Peyer's patch (tissue), 4 donors: Measurements from ENCODE around the gene NDUFV1. TPM values are rescaled to one million over a fixed set of nuclear protein-coding genes. Genes with fewer than 3 reads are reported as not detected.

Experiments
- DNase-seq, 3 donors: peaks; one replicate each; pipeline ENCODE4 v3.0.0-alpha.2; 2017 to 2019
- H3K27ac ChIP-seq, 4 donors: fragments of 200-600 bp; sonication (generic); one replicate each; pipeline ENCODE4 v1.5.1; 2016 to 2019
- H3K27me3 ChIP-seq, 2 donors: fragments of 200-600 bp; sonication (generic); one replicate each; pipeline ENCODE4 v1.5.1; 2019
- H3K36me3 ChIP-seq, 3 donors: fragments of 200-600 bp; sonication (generic); one replicate each; pipeline ENCODE4 v1.5.1; 2016 to 2019
- H3K4me1 ChIP-seq, 4 donors: fragments of 200-600 bp; sonication (generic); one replicate each; pipeline ENCODE4 v1.5.1; 2016 to 2019
- H3K4me3 ChIP-seq, 4 donors: fragments of 200-600 bp; sonication (generic); 1 replicate in 3 of 4; 2 replicates in 1 of 4; pipeline ENCODE4 v1.5.1; 2016 to 2019; ENCODE audit warnings: mild to moderate bottlenecking in 1 of 4
- H3K9me3 ChIP-seq, 4 donors: fragments of 200-600 bp; sonication (generic); one replicate each; pipeline ENCODE4 v1.5.1; 2016 to 2019; ENCODE audit warnings: mild to moderate bottlenecking in 1 of 4
- CTCF ChIP-seq, 6 experiments: fragments of 450-650 bp in 4 of 6; fragments of 200-600 bp in 2 of 6; sonication (generic) in 1 of 6; IDR thresholded peaks; one replicate each; pipeline ENCODE4 v1.5.1; 2017 to 2019; ENCODE audit warnings: antibody characterized with exemption in 6 of 6, mild to moderate bottlenecking in 3 of 6, moderate library complexity in 1 of 6
- POLR2A ChIP-seq, 2 donors: fragments of 450-650 bp; IDR thresholded peaks; one replicate each; pipeline ENCODE4 v1.5.1; 2017; ENCODE audit warnings: antibody characterized with exemption in 2 of 2, mild to moderate bottlenecking in 2 of 2, moderate library complexity in 2 of 2
- total RNA-seq, 4 donors: library from RNA; depleted of rRNA; stranded (reverse); fragments of >200 nt; gene quantifications; one replicate each; pipeline ENCODE4 v1.1.0, GENCODE V29; 2016

Gene NDUFV1
- total RNA-seq, 4 donors from 2014 or later = 297 to 532 (median 329) TPM

- H3K27me3 ChIP-seq = no peaks in the 10 kb centered on the region
- no peaks in the 10 kb centered on the region for H3K9me3 ChIP-seq
- no peak for DNase-seq
- H3K27ac ChIP-seq = peak overlapping the region; percentile 84 to 86 (median 86)
- H3K36me3 ChIP-seq = peaks cover 0 to 27% (median 0%) of the 10 kb centered on the region in 3 donors
- TF ChIP-seq CTCF (IDR thresholded peaks at IDR 0.05) = no peak
- no peak for TF ChIP-seq POLR2A (IDR thresholded peaks at IDR 0.05)
- H3K4me1 ChIP-seq = peaks cover 0 to 14% (median 13%) of the 10 kb centered on the region in 4 donors
- H3K4me3 ChIP-seq = peak overlapping the region; percentile 90 to 94 (median 92)
These were observed 644 bp upstream of the NDUFV1 start for GRCh38 chr11:67606093-67606491.

- H3K27ac ChIP-seq = peak overlapping the region in 3 of 4 donors; percentile 84 to 86 (median 85)
- no peaks in the 10 kb centered on the region for H3K9me3 ChIP-seq
- H3K36me3 ChIP-seq = peaks cover 0 to 41% (median 0%) of the 10 kb centered on the region in 3 donors
- TF ChIP-seq CTCF (IDR thresholded peaks at IDR 0.05) = no peak
- TF ChIP-seq POLR2A (IDR thresholded peaks at IDR 0.05) = no peak
- no peak for DNase-seq
- H3K27me3 ChIP-seq = no peaks in the 10 kb centered on the region
- peak overlapping the region; percentile 90 to 94 (median 92) for H3K4me3 ChIP-seq
- peaks cover 0 to 12% (median 12%) of the 10 kb centered on the region in 4 donors for H3K4me1 ChIP-seq
These were observed 771 bp downstream of the NDUFV1 start for GRCh38 chr11:67607507-67607906.

- no peak for DNase-seq
- H3K9me3 ChIP-seq = no peaks in the 10 kb centered on the region
- H3K36me3 ChIP-seq = peaks cover 0 to 44% (median 0%) of the 10 kb centered on the region in 3 donors
- H3K27ac ChIP-seq = no peak overlapping the region
- H3K4me1 ChIP-seq = peaks cover 0 to 15% (median 12%) of the 10 kb centered on the region in 4 donors
- no peak for TF ChIP-seq POLR2A (IDR thresholded peaks at IDR 0.05)
- no peak for TF ChIP-seq CTCF (IDR thresholded peaks at IDR 0.05)
- no peaks in the 10 kb centered on the region for H3K27me3 ChIP-seq
- H3K4me3 ChIP-seq = no peak overlapping the region
These were observed 1.8 kb downstream of the NDUFV1 start for GRCh38 chr11:67608486-67608885.

GRCh38 chr11:67609316-67609715 is 2.6 kb downstream of the NDUFV1 start:
- H3K4me1 ChIP-seq = peaks cover 0 to 22% (median 15%) of the 10 kb centered on the region in 4 donors
- H3K4me3 ChIP-seq = no peak overlapping the region
- no peaks in the 10 kb centered on the region for H3K9me3 ChIP-seq
- no peak for TF ChIP-seq POLR2A (IDR thresholded peaks at IDR 0.05)
- TF ChIP-seq CTCF (IDR thresholded peaks at IDR 0.05) = no peak
- no peak for DNase-seq
- H3K36me3 ChIP-seq = peaks cover 0 to 44% (median 0%) of the 10 kb centered on the region in 3 donors
- no peaks in the 10 kb centered on the region for H3K27me3 ChIP-seq
- no peak overlapping the region for H3K27ac ChIP-seq

GRCh38 chr11:67610302-67610868 is 3.6 kb downstream of the NDUFV1 start:
- H3K4me3 ChIP-seq = no peak overlapping the region
- peaks cover 0 to 44% (median 0%) of the 10 kb centered on the region in 3 donors for H3K36me3 ChIP-seq
- no peak for TF ChIP-seq POLR2A (IDR thresholded peaks at IDR 0.05)
- no peak for TF ChIP-seq CTCF (IDR thresholded peaks at IDR 0.05)
- no peaks in the 10 kb centered on the region for H3K27me3 ChIP-seq
- H3K9me3 ChIP-seq = no peaks in the 10 kb centered on the region
- no peak for DNase-seq
- peaks cover 0 to 28% (median 18%) of the 10 kb centered on the region in 4 donors for H3K4me1 ChIP-seq
- H3K27ac ChIP-seq = no peak overlapping the region
